Measurements from ENCODE around the gene PRODH2.

DNA sequence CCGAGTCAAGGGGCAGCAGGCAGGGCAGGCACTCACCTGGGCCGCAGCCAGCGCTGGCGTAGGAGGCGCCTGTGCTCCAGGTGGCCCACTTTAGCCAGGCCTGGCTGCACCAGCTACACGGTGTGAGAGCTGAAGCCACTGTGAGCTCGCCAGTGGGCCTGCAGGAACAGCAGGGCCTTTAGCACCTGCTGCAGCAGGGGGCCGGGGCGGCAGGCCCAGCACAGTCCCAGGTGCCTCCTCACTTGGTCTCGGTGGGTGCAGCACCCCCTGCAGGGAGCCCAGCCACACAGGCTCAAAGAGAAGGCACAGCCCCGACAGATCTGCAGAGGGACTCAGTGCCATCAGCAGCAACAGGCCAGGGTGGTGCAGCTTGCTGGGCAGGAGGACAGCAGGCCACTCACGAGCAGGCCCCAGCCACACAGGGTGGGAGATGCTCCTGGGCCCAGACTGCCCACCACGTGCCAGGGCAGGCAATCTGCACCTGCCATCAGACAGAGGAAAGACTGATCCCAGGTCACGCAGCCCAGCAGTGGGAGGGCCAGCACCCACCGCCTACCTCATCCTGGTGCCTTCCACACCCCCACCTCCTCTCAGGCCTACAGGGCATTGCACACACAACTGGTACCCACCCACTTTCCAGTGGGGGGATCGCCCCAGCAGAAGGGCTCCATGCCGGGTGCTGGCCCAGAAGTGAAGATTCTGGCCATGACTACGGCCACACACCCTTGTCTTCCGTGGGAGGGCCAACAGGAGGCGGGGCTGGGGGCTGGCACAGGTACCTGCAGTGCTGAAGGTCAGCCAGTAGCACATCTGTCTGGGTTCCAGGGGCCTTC, 21.4 kb downstream of the PRODH2 start:
- TF ChIP-seq, protein P1, sequence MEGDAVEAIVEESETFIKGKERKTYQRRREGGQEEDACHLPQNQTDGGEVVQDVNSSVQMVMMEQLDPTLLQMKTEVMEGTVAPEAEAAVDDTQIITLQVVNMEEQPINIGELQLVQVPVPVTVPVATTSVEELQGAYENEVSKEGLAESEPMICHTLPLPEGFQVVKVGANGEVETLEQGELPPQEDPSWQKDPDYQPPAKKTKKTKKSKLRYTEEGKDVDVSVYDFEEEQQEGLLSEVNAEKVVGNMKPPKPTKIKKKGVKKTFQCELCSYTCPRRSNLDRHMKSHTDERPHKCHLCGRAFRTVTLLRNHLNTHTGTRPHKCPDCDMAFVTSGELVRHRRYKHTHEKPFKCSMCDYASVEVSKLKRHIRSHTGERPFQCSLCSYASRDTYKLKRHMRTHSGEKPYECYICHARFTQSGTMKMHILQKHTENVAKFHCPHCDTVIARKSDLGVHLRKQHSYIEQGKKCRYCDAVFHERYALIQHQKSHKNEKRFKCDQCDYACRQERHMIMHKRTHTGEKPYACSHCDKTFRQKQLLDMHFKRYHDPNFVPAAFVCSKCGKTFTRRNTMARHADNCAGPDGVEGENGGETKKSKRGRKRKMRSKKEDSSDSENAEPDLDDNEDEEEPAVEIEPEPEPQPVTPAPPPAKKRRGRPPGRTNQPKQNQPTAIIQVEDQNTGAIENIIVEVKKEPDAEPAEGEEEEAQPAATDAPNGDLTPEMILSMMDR (conservative IDR thresholded peaks at IDR 0.05) = no peak
- TF ChIP-seq ZFX (IDR thresholded peaks at IDR 0.05) = no peak

All from C4-2B (cell line).